GM12878 (cell line): ENCODE results near the gene CD82. TPM values are rescaled to one million over a fixed set of nuclear protein-coding genes. Genes with fewer than 3 reads are reported as not detected.

Experiments
- ATAC-seq: fragments of 200-7000 bp; cut with Tn5 transposase; 3 replicates; pipeline ENCODE4 v1.9.1; 2020; ENCODE audit warnings: mild to moderate bottlenecking, moderate library complexity
- BruUV-seq: library from RNA; stranded (reverse); fragments of 400-500 nt; replicated peaks from 2 replicates; lab custom pipeline; 2021; lab: Mats Ljungman, UMichigan
- CTCF ChIA-PET: fragments of 300-600 bp; sonication (Branson Sonifier 250); formaldehyde crosslinking; extraction: SDS; loops from one replicate; lab custom pipeline; 2021; ENCODE audit warnings: inconsistent platforms; lab: Yijun Ruan, JAX
- POLR2A ChIA-PET: fragments of 350-600 bp; formaldehyde crosslinking; extraction: SDS; loops from one replicate; lab custom pipeline; 2021; ENCODE audit warnings: inconsistent platforms; lab: Charles Lee
- RAD21 ChIA-PET: fragments of 300-600 bp; sonication (Branson Sonifier 250); formaldehyde crosslinking; loops from one replicate; lab custom pipeline; 2023; ENCODE audit warnings: antibody characterized with exemption; ENCODE audit not compliant: unreplicated experiment; lab: Charles Lee
- SMC1A ChIA-PET: fragments of 300-600 bp; sonication (Branson Sonifier 250); formaldehyde crosslinking; loops from one replicate; lab custom pipeline; 2023; ENCODE audit not compliant: unreplicated experiment, uncharacterized antibody; lab: Charles Lee
- DNase-seq: peaks from one replicate; pipeline ENCODE4 v3.0.0-alpha.2; 2011; ENCODE audit warnings: low read depth, low spot score
- FAIRE-seq: peaks from 3 replicates; lab custom pipeline; 2011; peaks lifted over from hg19 to GRCh38; lab: Jason Lieb, UNC
- H2AFZ ChIP-seq: 2 replicates; pipeline ENCODE4 v1.6.0; 2011; ENCODE audit warnings: low read depth, low read length, control low read depth; ENCODE audit not compliant: control insufficient read depth
- H3K27ac ChIP-seq: 2 replicates; pipeline ENCODE4 v1.5.1; 2011; ENCODE audit warnings: control low read depth; ENCODE audit not compliant: control insufficient read depth, insufficient read depth
- H3K27me3 ChIP-seq, 2 experiments: replicated peaks in 1 of 2; 2 replicates each; pipeline versions ENCODE4 v1.6.0 to v1.6.1; 2011; ENCODE audit warnings: low read length in 1 of 2; ENCODE audit not compliant: control insufficient read depth in 2 of 2, insufficient read depth in 2 of 2
- H3K36me3 ChIP-seq, 2 experiments: 2 replicates each; pipeline ENCODE4 v1.5.1; 2011; ENCODE audit warnings: low read length in 1 of 2; ENCODE audit not compliant: control insufficient read depth in 2 of 2, insufficient read depth in 2 of 2
- H3K4me1 ChIP-seq: 2 replicates; pipeline ENCODE4 v1.6.1; 2011; ENCODE audit warnings: mild to moderate bottlenecking, low read length, moderate library complexity, mixed read lengths; ENCODE audit not compliant: control insufficient read depth, insufficient read depth
- H3K4me2 ChIP-seq: 2 replicates; pipeline ENCODE4 v1.6.0; 2011; ENCODE audit warnings: control low read depth; ENCODE audit not compliant: control insufficient read depth, insufficient read depth
- H3K4me3 ChIP-seq: fragments of 200-600 bp; sonication (generic); 2 replicates; pipeline ENCODE4 v1.5.1; 2016
- H3K79me2 ChIP-seq: 2 replicates; pipeline ENCODE4 v1.6.0; 2011; ENCODE audit warnings: low read length; ENCODE audit not compliant: control insufficient read depth, insufficient read depth
- H3K9ac ChIP-seq: 2 replicates; pipeline ENCODE4 v1.8.0; 2011; ENCODE audit warnings: low read length, control low read depth, mixed read lengths; ENCODE audit not compliant: control insufficient read depth, insufficient read depth
- H3K9me3 ChIP-seq: replicated peaks from 3 replicates; pipeline ENCODE4 v1.5.1; 2011; ENCODE audit warnings: mild to moderate bottlenecking, low read length; ENCODE audit not compliant: control insufficient read depth, insufficient read depth
- H4K20me1 ChIP-seq: 2 replicates; pipeline ENCODE4 v1.6.0; 2011; ENCODE audit not compliant: control insufficient read depth, insufficient read depth
- CHD4 ChIP-seq: fragments of 200-600 bp; sonication (generic); IDR thresholded peaks from 2 replicates; pipeline ENCODE4 v1.6.1; 2016; ENCODE audit warnings: mild to moderate bottlenecking
- GATAD2B ChIP-seq: fragments of 450-650 bp; conservative IDR thresholded peaks from 2 replicates; pipeline ENCODE4 v1.6.1; 2017; ENCODE audit warnings: low read depth, mild to moderate bottlenecking, moderate library complexity
- KLF5 ChIP-seq: fragments of 450-650 bp; IDR thresholded peaks from 2 replicates; pipeline ENCODE4 v1.6.1; 2014; ENCODE audit warnings: mild to moderate bottlenecking; ENCODE audit not compliant: partially characterized antibody
- MTA3 ChIP-seq: IDR thresholded peaks from 2 replicates; pipeline ENCODE4 v1.6.1; 2012; ENCODE audit warnings: low read length, inconsistent platforms, borderline replicate concordance
- PML ChIP-seq: IDR thresholded peaks from 2 replicates; pipeline ENCODE4 v1.6.1; 2012; ENCODE audit warnings: low read length, inconsistent platforms
- POLR2AphosphoS5 ChIP-seq: IDR thresholded peaks from 2 replicates; pipeline ENCODE4 v1.6.1; 2011; ENCODE audit warnings: mild to moderate bottlenecking, low read length, inconsistent platforms
- SMC3 ChIP-seq: IDR thresholded peaks from 2 replicates; pipeline ENCODE4 v1.6.1; 2011; ENCODE audit warnings: low read length, improper control_type of control experiment, borderline replicate concordance
- YBX1 ChIP-seq: fragments of 450-650 bp; IDR thresholded peaks from 2 replicates; pipeline ENCODE4 v1.6.1; 2016; ENCODE audit warnings: antibody characterized with exemption
- ZNF592 ChIP-seq: fragments of 450-650 bp; IDR thresholded peaks from 2 replicates; pipeline ENCODE4 v1.6.1; 2017; ENCODE audit warnings: mild to moderate bottlenecking, moderate library complexity
- WGBS: methylation state at CpG from one replicate; pipeline ENCODE4 v1.1.6; 2016; ENCODE audit warnings: low lambda C conversion rate; ENCODE audit not compliant: insufficient replicate concordance, insufficient coverage; ENCODE audit errors: missing lambda C conversion rate; 5-methylcytosine and 5-hydroxymethylcytosine counted together
- in situ Hi-C: fragments of 300-500 bp; cut with MboI; formaldehyde crosslinking; loops from 9 replicates; pipeline ENCODE4 v1.14.3; 2018; ENCODE audit warnings: mixed read lengths
- intact Hi-C: fragments of 100-400 bp; cut with micrococcal nuclease; formaldehyde crosslinking; loops from one replicate; pipeline ENCODE4 v1.14.2; 2022; ENCODE audit not compliant: unreplicated experiment
- polyA plus RNA-seq, 11 experiments: library from polyadenylated mRNA; depleted of rRNA in 4 of 11; unstranded in 6 of 11; stranded (reverse) in 5 of 11; fragments of >200 nt; fragmentation: Nextera tagmentation in 4 of 11; fragmentation: Illumina TruSeq in 1 of 11; extraction: Ambion mirVana in 4 of 11; extraction: Trizol in 1 of 11; gene quantifications; 1 replicate in 1 of 11; 2 replicates in 10 of 11; pipeline versions ENCODE4 v1.2.1 to v1.2.3, GENCODE V29; 2011 to 2016; ENCODE audit warnings: inconsistent platforms in 2 of 11, missing spikeins in 2 of 11, low read depth in 1 of 11
- total RNA-seq, 4 experiments: library from RNA; depleted of rRNA in 3 of 4; stranded (reverse); fragments of >200 nt in 3 of 4; fragmentation: Illumina TruSeq in 1 of 4; extraction: Trizol in 1 of 4; gene quantifications; 2 replicates each; pipeline versions ENCODE4 v1.2.1 to v1.2.3, GENCODE V29; 2013 to 2021
- TF ChIP-seq, protein P1 (sequence below): fragments of 150-350 bp; IDR thresholded peaks from 2 replicates; pipeline ENCODE4 v1.6.1; 2016; ENCODE audit warnings: low read depth, low read length

CD82 gene
- total and polyA plus RNA-seq, 10 of the 15 experiments (the other 5 are each of a cell fraction or from before 2014, with no cell fraction given) = 5.2 to 180 (median 84.7) TPM

- TF ChIP-seq, protein P1, sequence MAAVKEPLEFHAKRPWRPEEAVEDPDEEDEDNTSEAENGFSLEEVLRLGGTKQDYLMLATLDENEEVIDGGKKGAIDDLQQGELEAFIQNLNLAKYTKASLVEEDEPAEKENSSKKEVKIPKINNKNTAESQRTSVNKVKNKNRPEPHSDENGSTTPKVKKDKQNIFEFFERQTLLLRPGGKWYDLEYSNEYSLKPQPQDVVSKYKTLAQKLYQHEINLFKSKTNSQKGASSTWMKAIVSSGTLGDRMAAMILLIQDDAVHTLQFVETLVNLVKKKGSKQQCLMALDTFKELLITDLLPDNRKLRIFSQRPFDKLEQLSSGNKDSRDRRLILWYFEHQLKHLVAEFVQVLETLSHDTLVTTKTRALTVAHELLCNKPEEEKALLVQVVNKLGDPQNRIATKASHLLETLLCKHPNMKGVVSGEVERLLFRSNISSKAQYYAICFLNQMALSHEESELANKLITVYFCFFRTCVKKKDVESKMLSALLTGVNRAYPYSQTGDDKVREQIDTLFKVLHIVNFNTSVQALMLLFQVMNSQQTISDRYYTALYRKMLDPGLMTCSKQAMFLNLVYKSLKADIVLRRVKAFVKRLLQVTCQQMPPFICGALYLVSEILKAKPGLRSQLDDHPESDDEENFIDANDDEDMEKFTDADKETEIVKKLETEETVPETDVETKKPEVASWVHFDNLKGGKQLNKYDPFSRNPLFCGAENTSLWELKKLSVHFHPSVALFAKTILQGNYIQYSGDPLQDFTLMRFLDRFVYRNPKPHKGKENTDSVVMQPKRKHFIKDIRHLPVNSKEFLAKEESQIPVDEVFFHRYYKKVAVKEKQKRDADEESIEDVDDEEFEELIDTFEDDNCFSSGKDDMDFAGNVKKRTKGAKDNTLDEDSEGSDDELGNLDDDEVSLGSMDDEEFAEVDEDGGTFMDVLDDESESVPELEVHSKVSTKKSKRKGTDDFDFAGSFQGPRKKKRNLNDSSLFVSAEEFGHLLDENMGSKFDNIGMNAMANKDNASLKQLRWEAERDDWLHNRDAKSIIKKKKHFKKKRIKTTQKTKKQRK = no peak
Observed at GRCh38 chr11:44598831-44599230, 33.4 kb downstream of the CD82 start (continued).

GRCh38 chr11:44600261-44600660 is 34.8 kb downstream of the CD82 start:
- no peaks in the 10 kb centered on the region for H3K27me3 ChIP-seq
- no peaks in the 10 kb centered on the region for H3K9me3 ChIP-seq
- DNase-seq (no peak), ATAC-seq (no peak), FAIRE-seq (no peak)
- intact Hi-C loops (no loop called here), in situ Hi-C loops (no loop called here)
- H2AFZ ChIP-seq = no peak overlapping the region
- no TSS peak for BruUV-seq
- SMC1A ChIA-PET = interaction anchor here (1.8 to 11.3 kb wide), 7 partner anchors 11 to 41 kb away, joined by 6 to 160 read pairs (median 19); no protein-coding TSS in a partner anchor
- peaks cover 1% of the 10 kb centered on the region for H3K79me2 ChIP-seq
- POLR2A ChIA-PET = interaction anchor here (3.6 to 21.2 kb wide), 3 partner anchors 11 to 32 kb away, joined by 10 to 434 read pairs (median 136); partner anchors contain the start of gene CD82
- no peaks in the 10 kb centered on the region for H4K20me1 ChIP-seq
- WGBS = 85% methylated on average over 7 of the region's 7 CpGs
- RAD21 ChIA-PET = interaction anchor here (1.8 to 13.7 kb wide), 5 partner anchors 12 to 43 kb away, joined by 8 to 196 read pairs (median 76); partner anchors contain the start of gene CD82
- TF ChIP-seq POLR2AphosphoS5 = no peak
- TF ChIP-seq KLF5 = no peak
- no peak for TF ChIP-seq YBX1
- TF ChIP-seq CHD4 = no peak
- TF ChIP-seq SMC3 = no peak
- no peak for TF ChIP-seq MTA3
- no peak for TF ChIP-seq ZNF592
- no peak for TF ChIP-seq PML
- no peak for TF ChIP-seq GATAD2B
- H3K4me2 ChIP-seq = peak overlapping the region; percentile 32; the same call in 1 of the 2 replicates
- H3K36me3 ChIP-seq = peaks cover 17 to 34% of the 10 kb centered on the region in 2 experiments; a peak in 3 of 4 replicates
- peaks cover 90% of the 10 kb centered on the region for H3K4me1 ChIP-seq
- H3K27ac ChIP-seq = peak overlapping the region; percentile 70
- H3K4me3 ChIP-seq = no peak overlapping the region
- H3K9ac ChIP-seq = peak overlapping the region; percentile 3
- CTCF ChIA-PET = interaction anchor here (1.6 to 9.3 kb wide), 6 partner anchors 11 to 43 kb away, joined by 3 to 88 read pairs (median 22); no protein-coding TSS in a partner anchor
